Astrocyte of the cerebellum (primary cell): Measurements from ENCODE around the gene ARIH2.

Experiments used
- DNase-seq: peaks from one replicate; pipeline ENCODE4 v3.0.0-alpha.2; 2011; ENCODE audit warnings: low read depth
- H3K4me3 ChIP-seq: 2 replicates; pipeline ENCODE4 v1.5.1; 2011; ENCODE audit warnings: mild to moderate bottlenecking, low read depth, low read length, moderate library complexity
- CTCF ChIP-seq: IDR thresholded peaks from 2 replicates; pipeline ENCODE4 v1.5.1; 2012; ENCODE audit warnings: low read length, low read depth, moderate library complexity, mild to moderate bottlenecking; ENCODE audit errors: missing control alignments
- in situ Hi-C: cut with HindIII; loops from 2 replicates; pipeline ENCODE4 v1.10.0; 2017; ENCODE audit warnings: low sequenced_read_pairs

The ARIH2 gene

GRCh38 chr3:48996640-48997039 is 78.0 kb downstream of the ARIH2 start:
- no peak for DNase-seq
- TF ChIP-seq CTCF, result no peak
- in situ Hi-C loops, result no loop called here
- no peak overlapping the region for H3K4me3 ChIP-seq

- H3K4me3 ChIP-seq, result no peak overlapping the region
- no peak for TF ChIP-seq CTCF
- DNase-seq, result no peak
- in situ Hi-C loops, result no loop called here
Measured at GRCh38 chr3:48997102-48997635, 78.5 kb downstream of the ARIH2 start.

DNA sequence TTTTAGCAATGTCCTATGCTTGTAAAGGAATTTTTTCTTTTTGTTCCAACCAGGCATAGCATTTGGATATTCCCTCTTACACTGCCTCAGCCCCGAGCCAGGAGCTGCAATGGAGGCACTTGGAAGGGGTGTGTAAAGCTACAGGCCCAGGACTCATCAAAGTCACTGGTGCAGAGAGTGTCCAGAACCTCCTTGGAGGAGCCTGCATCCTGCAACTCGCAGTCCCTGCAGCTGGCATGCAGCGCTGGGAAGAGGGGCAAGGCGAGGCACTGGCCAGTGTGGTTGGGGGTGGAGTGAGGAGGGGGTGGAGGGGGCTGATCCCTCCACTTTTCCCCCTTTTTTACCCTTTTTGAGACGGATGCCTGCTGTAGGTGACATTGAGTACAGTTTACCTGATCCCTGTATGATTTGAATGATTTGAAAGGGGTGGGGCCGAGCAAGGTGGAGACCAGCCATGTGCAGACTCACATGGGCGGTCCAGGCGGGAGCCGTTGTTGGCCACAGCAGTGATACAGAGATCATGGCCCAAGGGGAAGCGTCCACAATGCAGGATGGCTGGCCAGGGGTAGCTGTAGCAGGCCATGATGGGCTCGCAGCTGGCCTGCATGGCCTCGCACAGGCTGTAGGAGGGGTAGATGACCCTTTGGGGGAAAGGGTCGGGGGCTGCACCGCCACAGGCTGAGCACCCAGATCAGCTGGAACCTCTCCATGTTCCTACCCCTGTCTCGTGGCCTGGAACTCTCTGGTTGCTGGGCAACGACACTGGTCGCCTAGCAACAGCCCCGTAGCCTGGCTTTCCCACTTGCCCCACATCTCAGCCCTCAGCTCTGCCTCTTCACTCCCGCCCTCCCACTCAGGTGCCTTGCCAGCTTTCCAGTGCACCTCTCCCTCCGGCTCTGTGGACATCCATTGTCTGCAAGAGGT is 79.3 kb downstream of the ARIH2 start:
- no peak for DNase-seq
- no peak for TF ChIP-seq CTCF
- no peak overlapping the region for H3K4me3 ChIP-seq
- in situ Hi-C loops, result no loop called here

DNA sequence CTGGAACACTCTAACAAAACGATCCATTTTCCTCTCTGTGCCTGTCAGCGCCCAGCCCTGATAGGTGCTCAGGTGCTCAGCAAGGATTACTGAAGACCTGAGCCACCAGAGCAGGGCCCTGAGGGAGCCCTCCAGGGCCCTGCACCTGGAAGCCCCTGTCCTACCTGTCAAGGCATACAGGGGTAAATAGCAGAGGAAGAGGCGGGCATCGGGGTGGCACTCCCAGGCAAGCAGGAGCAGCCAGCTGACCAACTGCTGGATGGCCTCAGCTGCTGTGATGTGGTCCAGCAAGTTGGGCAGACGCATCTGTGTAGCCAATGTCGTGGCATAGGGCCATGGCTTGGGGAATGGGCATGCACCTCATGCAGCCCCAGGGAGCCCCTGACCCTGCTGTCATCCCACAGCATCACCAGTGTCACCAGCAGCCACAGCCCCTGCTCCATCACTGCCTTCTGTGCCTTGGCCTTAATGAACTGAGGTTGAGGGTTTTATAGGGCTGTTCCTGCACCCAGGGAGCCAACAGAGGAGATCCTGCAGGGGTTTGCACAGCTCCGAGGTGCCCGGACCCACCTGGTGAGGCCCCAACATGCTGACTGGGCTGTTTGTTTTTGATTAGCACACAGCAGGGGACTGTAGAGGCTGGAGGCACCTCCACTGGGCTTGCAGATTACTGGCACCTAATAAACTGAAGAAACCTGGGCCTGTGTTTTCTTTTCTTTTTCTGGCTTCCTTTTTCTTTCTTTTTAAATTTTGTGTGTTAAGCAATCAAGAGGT is 80.6 kb downstream of the ARIH2 start:
- DNase-seq, result no peak
- no peak for TF ChIP-seq CTCF
- H3K4me3 ChIP-seq, result no peak overlapping the region
- in situ Hi-C loops, result no loop called here

GRCh38 chr3:49001155-49001554 is 82.5 kb downstream of the ARIH2 start:
- in situ Hi-C loops, result loop anchor here (5.0 kb wide), 1 partner anchor 49 kb away; no protein-coding TSS in a partner anchor
- no peak overlapping the region for H3K4me3 ChIP-seq
- TF ChIP-seq CTCF, result no peak
- no peak for DNase-seq

DNA sequence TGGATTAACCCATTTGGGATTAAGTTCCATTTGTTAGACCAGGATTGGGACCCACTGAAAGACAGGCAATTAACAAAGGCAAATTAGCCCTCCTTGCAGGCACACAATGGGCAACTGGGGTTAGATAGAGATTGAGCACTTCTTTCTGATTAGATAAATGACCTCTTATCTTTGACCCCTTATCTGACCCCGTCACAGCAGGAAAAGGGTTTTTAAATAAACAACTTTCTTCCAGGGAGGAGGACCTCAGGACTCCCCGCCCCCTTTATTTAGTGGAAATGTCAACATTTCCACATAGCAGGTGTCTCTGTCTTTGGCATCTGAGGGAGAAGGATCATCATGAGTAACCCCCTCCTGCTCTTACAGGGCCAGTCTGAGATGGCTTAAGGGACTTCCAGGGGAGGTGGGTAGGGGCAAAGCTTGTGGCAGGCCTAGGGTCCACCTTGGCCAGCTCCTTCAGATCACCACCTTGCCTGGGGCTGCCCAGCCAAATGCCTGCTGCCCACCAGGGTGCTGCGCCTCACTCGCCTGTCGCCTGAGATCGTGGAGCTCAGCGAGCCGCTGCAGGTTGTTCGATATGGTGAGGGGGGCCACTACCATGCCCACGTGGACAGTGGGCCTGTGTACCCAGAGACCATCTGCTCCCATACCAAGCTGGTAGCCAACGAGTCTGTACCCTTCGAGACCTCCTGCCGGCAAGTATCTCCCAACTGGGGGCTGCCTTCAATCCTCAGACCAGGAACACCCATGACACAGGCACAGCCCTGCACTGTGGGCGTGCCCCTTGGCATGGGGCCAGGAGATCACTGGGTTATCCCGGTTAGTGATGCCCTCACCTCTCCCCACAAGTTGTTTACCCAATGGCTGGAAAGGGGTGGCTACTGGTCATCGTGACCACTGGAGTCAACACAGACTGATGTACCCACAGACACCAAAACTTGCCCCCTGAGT is 86.0 kb downstream of the ARIH2 start:
- no peak for TF ChIP-seq CTCF
- no peak overlapping the region for H3K4me3 ChIP-seq
- in situ Hi-C loops, result loop anchor here (5.0 kb wide), 1 partner anchor 52 kb away; no protein-coding TSS in a partner anchor
- DNase-seq, result no peak
